PC-3 (cell line): ENCODE measurements around the gene ACTN4. TPM values are rescaled to one million over a fixed set of nuclear protein-coding genes. Genes with fewer than 3 reads are reported as not detected.

Experiments
- ATAC-seq: fragments of 200-7000 bp; cut with Tn5 transposase; 2 replicates; pipeline ENCODE4 v1.9.1; 2020; ENCODE audit warnings: mild to moderate bottlenecking, moderate library complexity
- BruUV-seq: library from RNA; stranded (reverse); fragments of 400-500 nt; replicated peaks from 2 replicates; lab custom pipeline; 2021; lab: Mats Ljungman, UMichigan
- CTCF ChIA-PET: fragments of 300-600 bp; sonication (Branson Sonifier 250); formaldehyde crosslinking; loops from one replicate; lab custom pipeline; 2022; ENCODE audit warnings: antibody characterized with exemption; lab: Charles Lee
- POLR2A ChIA-PET: fragments of 300-600 bp; sonication (Branson Sonifier 250); formaldehyde crosslinking; loops from one replicate; lab custom pipeline; 2022; ENCODE audit warnings: antibody characterized with exemption; ENCODE audit not compliant: unreplicated experiment; lab: Charles Lee
- DNase-seq: peaks from one replicate; pipeline ENCODE4 v3.0.0-alpha.2; 2015
- H2AFZ ChIP-seq: fragments of 300-600 bp; sonication (generic); 2 replicates; pipeline ENCODE4 v1.6.0; 2016; ENCODE audit warnings: antibody characterized with exemption, low read length
- H3F3A ChIP-seq: fragments of 300-600 bp; sonication (generic); one replicate; pipeline ENCODE4 v1.6.0; 2017; ENCODE audit warnings: antibody characterized with exemption, low read length, control low read depth, mild to moderate bottlenecking; ENCODE audit not compliant: unreplicated experiment
- H3K27ac ChIP-seq: fragments of 300-600 bp; sonication (generic); 2 replicates; pipeline ENCODE4 v1.5.1; 2016; ENCODE audit warnings: mild to moderate bottlenecking, low read length
- H3K27me3 ChIP-seq: fragments of 300-600 bp; sonication (generic); 2 replicates; pipeline ENCODE4 v1.6.1; 2016; ENCODE audit warnings: low read length, mixed read lengths
- H3K36me3 ChIP-seq: fragments of 300-600 bp; sonication (generic); 2 replicates; pipeline ENCODE4 v1.6.1; 2016; ENCODE audit warnings: low read depth, mixed run types, low read length, mixed read lengths
- H3K4me1 ChIP-seq: fragments of 300-600 bp; sonication (generic); 2 replicates; pipeline ENCODE4 v1.5.1; 2016; ENCODE audit warnings: low read length; ENCODE audit not compliant: insufficient read depth
- H3K4me2 ChIP-seq: fragments of 300-600 bp; sonication (generic); 2 replicates; pipeline ENCODE4 v1.6.0; 2016; ENCODE audit warnings: low read length
- H3K4me3 ChIP-seq: fragments of 300-600 bp; sonication (generic); 2 replicates; pipeline ENCODE4 v1.5.1; 2016; ENCODE audit warnings: mild to moderate bottlenecking, low read length, mixed read lengths
- H3K79me2 ChIP-seq: fragments of 300-600 bp; sonication (generic); 2 replicates; pipeline ENCODE4 v1.6.1; 2017; ENCODE audit warnings: low read length, mixed read lengths
- H3K9ac ChIP-seq: fragments of 300-600 bp; sonication (generic); 2 replicates; pipeline ENCODE4 v1.6.0; 2016; ENCODE audit warnings: mild to moderate bottlenecking, low read length
- H3K9me2 ChIP-seq: fragments of 300-600 bp; sonication (generic); replicated peaks from 2 replicates; pipeline ENCODE4 v1.6.1; 2016; ENCODE audit warnings: mixed run types, low read length, mixed read lengths
- H3K9me3 ChIP-seq: fragments of 300-600 bp; sonication (generic); 2 replicates; pipeline ENCODE4 v1.6.1; 2016; ENCODE audit warnings: low read length, mixed read lengths
- H4K20me1 ChIP-seq: fragments of 300-600 bp; sonication (generic); 2 replicates; pipeline ENCODE4 v1.6.1; 2016; ENCODE audit warnings: low read length, mixed read lengths
- CTCF ChIP-seq: fragments of 300-600 bp; sonication (generic); conservative IDR thresholded peaks from 2 replicates; pipeline ENCODE4 v1.5.1; 2017; ENCODE audit warnings: antibody characterized with exemption, low read depth, mild to moderate bottlenecking, low read length
- EZH2 ChIP-seq: fragments of 300-600 bp; sonication (generic); IDR thresholded peaks from one replicate; pipeline ENCODE4 v1.6.1; 2017; ENCODE audit warnings: antibody characterized with exemption, mild to moderate bottlenecking, low read length; ENCODE audit not compliant: unreplicated experiment
- EZH2phosphoT487 ChIP-seq: fragments of 300-600 bp; sonication (generic); IDR thresholded peaks from 2 replicates; pipeline ENCODE4 v1.6.1; 2018; ENCODE audit warnings: mild to moderate bottlenecking, antibody characterized with exemption, low read length, borderline replicate concordance
- intact Hi-C: fragments of 100-400 bp; cut with micrococcal nuclease; formaldehyde crosslinking; loops from 2 replicates; pipeline ENCODE4 v1.9.0; 2023
- total RNA-seq: library from RNA; depleted of rRNA; stranded (reverse); fragments of >200 nt; gene quantifications from 2 replicates; pipeline ENCODE4 v1.2.3, GENCODE V29; 2014

ACTN4 gene
- total RNA-seq, 1 experiment from 2014 or later, result 397 TPM

GRCh38 chr19:38660724-38661123 is 13.3 kb downstream of the ACTN4 start:
- Histone ChIP-seq H3K36me3 (peaks cover 44% of the 10 kb centered on the region), H3F3A (peaks cover 8% of the 10 kb centered on the region), H3K4me1 (peaks cover 94% of the 10 kb centered on the region), H3K27me3 (no peaks in the 10 kb centered on the region), H3K9ac (no peak overlapping the region), H2AFZ (no peak overlapping the region), H4K20me1 (peaks cover 32% of the 10 kb centered on the region), H3K4me2 (peak overlapping the region; percentile 45; the same call in 1 of the 2 replicates), H3K9me2 (no peaks in the 10 kb centered on the region), H3K9me3 (no peaks in the 10 kb centered on the region), H3K79me2 (peaks cover 96% of the 10 kb centered on the region), H3K27ac (peak overlapping the region; percentile 99), H3K4me3 (no peak overlapping the region)
- DNase-seq (no peak), ATAC-seq (no peak)
- intact Hi-C loops, result no loop called here
- no TSS peak for BruUV-seq
- ChIA-PET POLR2A (interaction anchor here (1.1 kb wide), 1 partner anchor 14 kb away, joined by 3 read pairs; the partner anchor contains the start of gene ACTN4), CTCF (no interaction called here)
- no peak for TF ChIP-seq EZH2
- TF ChIP-seq EZH2phosphoT487, result no peak
- TF ChIP-seq CTCF, result no peak

GRCh38 chr19:38661136-38661535 is 13.7 kb downstream of the ACTN4 start:
- peaks cover 94% of the 10 kb centered on the region for H3K4me1 ChIP-seq
- intact Hi-C loops, result no loop called here
- DNase-seq (no peak), ATAC-seq (no peak)
- no peaks in the 10 kb centered on the region for H3K9me3 ChIP-seq
- no TSS peak for BruUV-seq
- H3K9ac ChIP-seq, result no peak overlapping the region
- H3K27me3 ChIP-seq, result no peaks in the 10 kb centered on the region
- no peak overlapping the region for H3K4me3 ChIP-seq
- ChIA-PET POLR2A (interaction anchor here (1.1 kb wide), 1 partner anchor 14 kb away, joined by 3 read pairs; the partner anchor contains the start of gene ACTN4), CTCF (no interaction called here)
- H3F3A ChIP-seq, result peaks cover 8% of the 10 kb centered on the region
- H3K36me3 ChIP-seq, result peaks cover 40% of the 10 kb centered on the region
- peak overlapping the region; percentile 45; the same call in 1 of the 2 replicates for H3K4me2 ChIP-seq
- peak overlapping the region; percentile 99 for H3K27ac ChIP-seq
- no peak overlapping the region for H2AFZ ChIP-seq
- no peaks in the 10 kb centered on the region for H3K9me2 ChIP-seq
- H3K79me2 ChIP-seq, result peaks cover 96% of the 10 kb centered on the region
- TF ChIP-seq CTCF (no peak), EZH2 (no peak), EZH2phosphoT487 (no peak)
- H4K20me1 ChIP-seq, result peaks cover 34% of the 10 kb centered on the region

GRCh38 chr19:38661996-38662395 is 14.5 kb downstream of the ACTN4 start:
- no peak overlapping the region for H3K4me3 ChIP-seq
- DNase-seq, result peak; percentile 91

More at GRCh38 chr19:38661996-38662395, 14.5 kb downstream of the ACTN4 start:
- POLR2A ChIA-PET, result interaction anchor here (0.7 kb wide), 1 partner anchor 259 kb away, joined by 3 read pairs; the partner anchor contains the start of gene FAM98C
- Histone ChIP-seq H3K27me3 (no peaks in the 10 kb centered on the region), H3K4me1 (peaks cover 94% of the 10 kb centered on the region), H2AFZ (no peak overlapping the region), H3F3A (peaks cover 15% of the 10 kb centered on the region), H3K9ac (peak overlapping the region; percentile 25; the same call in 1 of the 2 replicates), H3K9me2 (no peaks in the 10 kb centered on the region), H3K36me3 (peaks cover 35% of the 10 kb centered on the region), H3K27ac (peak overlapping the region; percentile 99), H4K20me1 (peaks cover 40% of the 10 kb centered on the region), H3K4me2 (peak overlapping the region; percentile 34; the same call in 1 of the 2 replicates), H3K79me2 (peaks cover 96% of the 10 kb centered on the region), H3K9me3 (no peaks in the 10 kb centered on the region)
- intact Hi-C loops, result no loop called here
- TF ChIP-seq EZH2 (no peak), CTCF (no peak), EZH2phosphoT487 (no peak)
- CTCF ChIA-PET, result no interaction called here
- no peak for ATAC-seq
- BruUV-seq, result no TSS peak
